Thoracic aorta (tissue), 2 donors: ENCODE measurements around the gene CREB3L2. TPM values are rescaled to one million over a fixed set of nuclear protein-coding genes. Genes with fewer than 3 reads are reported as not detected.
A peak's percentile ranks its signal among the peaks of the same experiment; 100 is the strongest.

ENCODE experiments used
- ATAC-seq: fragments of 150-250 bp; one replicate; pipeline ENCODE4 v1.8.0; 2017; ENCODE audit warnings: low read depth; ENCODE audit not compliant: insufficient number of reproducible peaks, low FRiP score
- DNase-seq: peaks from one replicate; pipeline ENCODE4 v3.0.0-alpha.2; 2020; ENCODE audit warnings: low spot score
- H3K27ac ChIP-seq, 2 donors: fragments of 200-600 bp; sonication (generic); 1 replicate in 1 of 2; 2 replicates in 1 of 2; pipeline ENCODE4 v1.5.1; 2016; ENCODE audit warnings: mild to moderate bottlenecking in 2 of 2, moderate library complexity in 2 of 2
- H3K27me3 ChIP-seq: fragments of 200-600 bp; sonication (generic); replicated peaks from 2 replicates; pipeline ENCODE4 v1.6.0; 2016; ENCODE audit warnings: mild to moderate bottlenecking; ENCODE audit not compliant: insufficient read depth
- H3K36me3 ChIP-seq: fragments of 200-600 bp; sonication (generic); one replicate; pipeline ENCODE4 v1.5.1; 2016
- H3K4me1 ChIP-seq, 2 donors: fragments of 200-600 bp; sonication (generic); 1 replicate in 1 of 2; 2 replicates in 1 of 2; pipeline versions ENCODE4 v1.5.1 to v1.6.0; 2016; ENCODE audit warnings: low read depth in 2 of 2, mild to moderate bottlenecking in 1 of 2; ENCODE audit not compliant: control insufficient read depth in 1 of 2
- H3K4me3 ChIP-seq: fragments of 200-600 bp; sonication (generic); 2 replicates; pipeline ENCODE4 v1.5.1; 2016; ENCODE audit warnings: mild to moderate bottlenecking
- H3K9me3 ChIP-seq: fragments of 200-600 bp; sonication (generic); 2 replicates; pipeline ENCODE4 v1.5.1; 2016
- CTCF ChIP-seq: fragments of 200-600 bp; sonication (generic); IDR thresholded peaks from one replicate; pipeline ENCODE4 v1.5.1; 2019; ENCODE audit warnings: antibody characterized with exemption
- total RNA-seq, 2 donors: library from RNA; depleted of rRNA; stranded (reverse); fragments of >200 nt; gene quantifications; one replicate each; pipeline versions ENCODE4 v1.1.0 to v1.2.3, GENCODE V29; 2016

The CREB3L2 gene
- total RNA-seq, 2 donors from 2014 or later: 85.3 to 96.7 TPM

- no peak overlapping the region for H3K4me3 ChIP-seq
- H3K36me3 ChIP-seq: no peaks in the 10 kb centered on the region
- peaks cover 48 to 88% of the 10 kb centered on the region in 2 donors for H3K4me1 ChIP-seq
- DNase-seq: no peak
- peak overlapping the region; percentile 89 to 90 for H3K27ac ChIP-seq
- H3K9me3 ChIP-seq: no peaks in the 10 kb centered on the region
- no peak for ATAC-seq
- no peak for TF ChIP-seq CTCF
- H3K27me3 ChIP-seq: no peaks in the 10 kb centered on the region
These were observed 35.8 kb downstream of the CREB3L2 start for GRCh38 chr7:137965942-137966640.

GRCh38 chr7:137964824-137965545 lies 36.9 kb downstream of the CREB3L2 start:
- Histone ChIP-seq H3K27me3 (no peaks in the 10 kb centered on the region), H3K27ac (peak overlapping the region; percentile 89 to 90), H3K36me3 (no peaks in the 10 kb centered on the region), H3K4me1 (peaks cover 41 to 79% of the 10 kb centered on the region in 2 donors), H3K9me3 (no peaks in the 10 kb centered on the region), H3K4me3 (no peak overlapping the region)
- ATAC-seq (no peak), DNase-seq (no peak)
- no peak for TF ChIP-seq CTCF

- Histone ChIP-seq H3K27me3 (no peaks in the 10 kb centered on the region), H3K4me3 (no peak overlapping the region), H3K4me1 (peaks cover 40 to 78% of the 10 kb centered on the region in 2 donors), H3K27ac (peak overlapping the region; percentile 28 to 89), H3K9me3 (no peaks in the 10 kb centered on the region), H3K36me3 (no peaks in the 10 kb centered on the region)
- TF ChIP-seq CTCF: no peak
- ATAC-seq (no peak), DNase-seq (no peak)
These were observed 38.9 kb downstream of the CREB3L2 start for GRCh38 chr7:137962875-137963507.

GRCh38 chr7:137962491-137962874 lies 39.4 kb downstream of the CREB3L2 start:
- ATAC-seq: no peak
- no peak for DNase-seq
- Histone ChIP-seq H3K4me3 (no peak overlapping the region), H3K27ac (peak overlapping the region in 1 of 2 donors; percentile 89), H3K27me3 (no peaks in the 10 kb centered on the region), H3K4me1 (peaks cover 35 to 78% of the 10 kb centered on the region in 2 donors), H3K9me3 (no peaks in the 10 kb centered on the region), H3K36me3 (no peaks in the 10 kb centered on the region)
- no peak for TF ChIP-seq CTCF
